MM.1S (cell line): ENCODE data around the gene BMP8B.

ENCODE experiments used
- DNase-seq: peaks from one replicate; pipeline ENCODE4 v3.0.0-alpha.2; 2015
- H2AFZ ChIP-seq: fragments of 300-600 bp; sonication (generic); 2 replicates; pipeline ENCODE4 v1.6.0; 2016; ENCODE audit warnings: antibody characterized with exemption, low read length
- H3F3A ChIP-seq: fragments of 300-600 bp; sonication (generic); 2 replicates; pipeline ENCODE4 v1.6.1; 2016; ENCODE audit warnings: mild to moderate bottlenecking, antibody characterized with exemption, low read length, moderate library complexity, mixed read lengths; ENCODE audit not compliant: insufficient read depth
- H3K27ac ChIP-seq: fragments of 300-600 bp; sonication (generic); 2 replicates; pipeline ENCODE4 v1.5.1; 2016; ENCODE audit warnings: mild to moderate bottlenecking, low read length
- H3K27me3 ChIP-seq: fragments of 300-600 bp; sonication (generic); replicated peaks from 2 replicates; pipeline ENCODE4 v1.6.0; 2016; ENCODE audit warnings: low read length; ENCODE audit not compliant: insufficient read depth
- H3K36me3 ChIP-seq: fragments of 300-600 bp; sonication (generic); replicated peaks from 2 replicates; pipeline ENCODE4 v1.6.1; 2016; ENCODE audit warnings: mild to moderate bottlenecking, low read length, mixed read lengths; ENCODE audit not compliant: insufficient read depth
- H3K4me1 ChIP-seq: fragments of 300-600 bp; sonication (generic); 2 replicates; pipeline ENCODE4 v1.6.1; 2016; ENCODE audit warnings: low read length, mixed read lengths
- H3K4me2 ChIP-seq: fragments of 300-600 bp; sonication (generic); 2 replicates; pipeline ENCODE4 v1.6.0; 2016; ENCODE audit warnings: low read depth, low read length
- H3K4me3 ChIP-seq: fragments of 300-600 bp; sonication (generic); 2 replicates; pipeline ENCODE4 v1.5.1; 2016; ENCODE audit warnings: low read length, mixed read lengths
- H3K79me2 ChIP-seq: fragments of 300-600 bp; sonication (generic); 2 replicates; pipeline ENCODE4 v1.6.1; 2016; ENCODE audit warnings: mixed run types, low read length, mixed read lengths
- H3K9ac ChIP-seq: fragments of 300-600 bp; sonication (generic); 2 replicates; pipeline ENCODE4 v1.6.1; 2016; ENCODE audit warnings: low read length, mixed read lengths
- H3K9me2 ChIP-seq: fragments of 300-600 bp; sonication (generic); replicated peaks from 2 replicates; pipeline ENCODE4 v1.6.1; 2016; ENCODE audit warnings: mild to moderate bottlenecking, low read length, mixed read lengths; ENCODE audit not compliant: insufficient read depth
- H3K9me3 ChIP-seq: fragments of 300-600 bp; sonication (generic); replicated peaks from 2 replicates; pipeline ENCODE4 v1.6.1; 2016; ENCODE audit warnings: mild to moderate bottlenecking, low read length, mixed read lengths; ENCODE audit not compliant: insufficient read depth
- H4K20me1 ChIP-seq: fragments of 300-600 bp; sonication (generic); 2 replicates; pipeline ENCODE4 v1.6.1; 2016; ENCODE audit warnings: mild to moderate bottlenecking, low read length, moderate library complexity, mixed read lengths; ENCODE audit not compliant: insufficient read depth
- EZH2 ChIP-seq: fragments of 300-600 bp; sonication (generic); optimal IDR thresholded peaks from 2 replicates; pipeline ENCODE3; 2017; ENCODE audit warnings: low read depth, mild to moderate bottlenecking, antibody characterized with exemption, low read length, mixed read lengths
- EZH2phosphoT487 ChIP-seq: fragments of 300-600 bp; sonication (generic); IDR thresholded peaks from 2 replicates; pipeline ENCODE4 v1.6.1; 2018; ENCODE audit warnings: antibody characterized with exemption, low read length
- TF ChIP-seq, protein P1 (sequence below): fragments of 300-600 bp; sonication (generic); IDR thresholded peaks from 2 replicates; pipeline ENCODE4 v1.5.1; 2016; ENCODE audit warnings: antibody characterized with exemption, low read length, mixed read lengths

Gene BMP8B

DNA sequence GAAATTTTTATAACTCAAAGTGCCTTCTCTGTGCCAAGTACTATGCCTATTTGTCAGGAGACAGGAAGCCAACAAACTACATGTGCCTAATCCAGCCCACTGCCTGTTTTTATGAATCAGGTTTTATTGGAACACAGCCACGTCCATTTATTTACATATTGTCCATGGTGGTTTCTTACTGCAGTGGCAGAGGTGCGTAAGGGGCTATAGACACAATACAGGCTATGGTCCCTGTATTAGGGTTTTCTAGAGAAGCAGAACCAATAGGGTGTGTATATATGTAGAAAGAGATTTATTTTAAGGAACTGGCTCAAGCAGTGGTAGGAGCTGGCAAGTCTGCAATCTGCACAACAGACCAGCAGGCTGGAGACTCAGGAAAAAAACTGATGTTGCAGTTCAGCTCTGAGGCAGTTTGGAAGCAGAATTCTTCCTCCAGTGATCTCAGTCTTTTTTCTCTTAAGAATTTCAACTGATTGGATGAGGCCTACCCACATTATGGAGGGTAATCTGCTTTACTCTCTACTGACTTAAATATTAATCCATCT is 34.6 kb downstream of the BMP8B start:
- no peak overlapping the region for H2AFZ ChIP-seq
- no peak overlapping the region for H3K27ac ChIP-seq
- H3K4me3 ChIP-seq: no peak overlapping the region
- H3K9me3 ChIP-seq: no peaks in the 10 kb centered on the region
- no peak overlapping the region for H3K9ac ChIP-seq
- H3K9me2 ChIP-seq: no peaks in the 10 kb centered on the region
- H3K27me3 ChIP-seq: no peaks in the 10 kb centered on the region
- no peaks in the 10 kb centered on the region for H3K4me1 ChIP-seq
- no peak overlapping the region for H3K4me2 ChIP-seq
- TF ChIP-seq EZH2phosphoT487 (no peak), EZH2 (no peak)
- TF ChIP-seq, protein P1, sequence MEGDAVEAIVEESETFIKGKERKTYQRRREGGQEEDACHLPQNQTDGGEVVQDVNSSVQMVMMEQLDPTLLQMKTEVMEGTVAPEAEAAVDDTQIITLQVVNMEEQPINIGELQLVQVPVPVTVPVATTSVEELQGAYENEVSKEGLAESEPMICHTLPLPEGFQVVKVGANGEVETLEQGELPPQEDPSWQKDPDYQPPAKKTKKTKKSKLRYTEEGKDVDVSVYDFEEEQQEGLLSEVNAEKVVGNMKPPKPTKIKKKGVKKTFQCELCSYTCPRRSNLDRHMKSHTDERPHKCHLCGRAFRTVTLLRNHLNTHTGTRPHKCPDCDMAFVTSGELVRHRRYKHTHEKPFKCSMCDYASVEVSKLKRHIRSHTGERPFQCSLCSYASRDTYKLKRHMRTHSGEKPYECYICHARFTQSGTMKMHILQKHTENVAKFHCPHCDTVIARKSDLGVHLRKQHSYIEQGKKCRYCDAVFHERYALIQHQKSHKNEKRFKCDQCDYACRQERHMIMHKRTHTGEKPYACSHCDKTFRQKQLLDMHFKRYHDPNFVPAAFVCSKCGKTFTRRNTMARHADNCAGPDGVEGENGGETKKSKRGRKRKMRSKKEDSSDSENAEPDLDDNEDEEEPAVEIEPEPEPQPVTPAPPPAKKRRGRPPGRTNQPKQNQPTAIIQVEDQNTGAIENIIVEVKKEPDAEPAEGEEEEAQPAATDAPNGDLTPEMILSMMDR: no peak
- 0 out of 2 replicates have a peak, but pooled peaks cover 3% of the 10 kb centered on the region for H3K79me2 ChIP-seq
- peaks cover 14% of the 10 kb centered on the region for H3K36me3 ChIP-seq
- H3F3A ChIP-seq: no peaks in the 10 kb centered on the region
- no peaks in the 10 kb centered on the region for H4K20me1 ChIP-seq
- DNase-seq: no peak

DNA sequence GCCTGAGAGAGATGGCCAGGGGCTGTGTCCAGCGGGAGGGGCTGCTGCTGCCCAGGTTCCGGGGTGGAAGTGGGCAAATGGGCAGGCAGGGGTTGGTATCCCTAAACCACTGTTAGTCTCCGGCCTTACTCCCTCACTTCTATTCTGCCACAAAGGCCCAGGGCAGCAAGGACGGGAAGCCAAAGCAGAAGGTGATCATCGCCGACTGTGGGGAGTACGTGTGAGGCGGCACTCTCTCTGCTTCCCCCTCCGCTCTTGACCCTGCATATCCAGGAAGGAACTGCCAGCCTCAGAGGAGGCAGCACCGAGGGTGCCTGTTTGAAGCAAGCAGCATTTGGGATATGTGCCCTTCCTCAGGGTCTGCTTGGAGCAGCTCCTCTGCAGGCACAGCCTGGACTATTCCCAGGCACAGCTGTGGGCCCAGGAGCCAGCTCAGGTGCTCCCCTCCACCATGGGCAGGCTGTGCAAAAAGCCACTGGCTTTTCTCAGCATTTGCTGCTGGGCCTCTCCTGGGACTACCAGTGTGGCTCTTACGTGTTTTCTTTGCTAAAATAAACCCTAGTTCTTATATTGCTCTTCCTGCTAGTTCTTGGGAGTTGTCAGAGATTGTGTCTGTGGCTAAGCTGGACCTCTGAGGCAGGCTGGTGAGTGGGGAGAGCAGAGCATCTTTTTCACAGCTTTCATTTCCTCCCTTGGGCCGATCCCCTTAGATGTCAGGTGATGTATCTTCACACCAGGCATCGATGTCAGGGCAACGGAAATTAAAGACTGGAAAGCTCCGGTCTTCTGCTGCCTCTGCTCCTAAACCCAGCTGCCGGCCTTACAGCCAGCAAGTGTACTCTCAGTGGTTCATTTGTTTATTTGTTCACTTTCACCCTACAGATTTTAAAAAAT is 35.3 kb downstream of the BMP8B start:
- Histone ChIP-seq H3K79me2 (0 out of 2 replicates have a peak, but pooled peaks cover 7% of the 10 kb centered on the region), H2AFZ (no peak overlapping the region), H3K9me2 (no peaks in the 10 kb centered on the region), H3K27ac (no peak overlapping the region), H3K9me3 (no peaks in the 10 kb centered on the region), H3K36me3 (peaks cover 14% of the 10 kb centered on the region), H3K27me3 (no peaks in the 10 kb centered on the region), H3K4me1 (no peaks in the 10 kb centered on the region), H4K20me1 (no peaks in the 10 kb centered on the region), H3K9ac (no peak overlapping the region), H3K4me3 (no peak overlapping the region), H3F3A (no peaks in the 10 kb centered on the region), H3K4me2 (no peak overlapping the region)
- DNase-seq: no peak
- TF ChIP-seq, protein P1: no peak
- TF ChIP-seq EZH2phosphoT487 (no peak), EZH2 (no peak)

DNA sequence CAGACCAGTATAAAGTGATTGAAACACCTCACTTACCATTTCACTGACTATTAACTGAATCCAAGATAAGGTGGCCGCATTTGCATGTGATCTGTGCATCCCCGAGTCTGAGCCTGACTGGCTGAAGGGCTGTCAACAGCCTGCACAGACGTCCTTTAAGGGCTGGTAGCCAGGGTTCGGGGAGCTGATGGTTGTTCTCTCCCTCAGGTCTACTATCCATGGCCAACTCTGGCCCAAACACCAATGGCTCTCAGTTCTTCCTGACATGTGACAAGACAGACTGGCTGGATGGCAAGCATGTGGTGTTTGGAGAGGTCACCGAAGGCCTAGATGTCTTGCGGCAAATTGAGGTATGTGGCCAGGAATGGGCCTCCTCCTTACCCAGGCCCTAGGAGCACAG is 36.0 kb downstream of the BMP8B start:
- Histone ChIP-seq H3K27ac (no peak overlapping the region), H2AFZ (no peak overlapping the region), H3K4me3 (no peak overlapping the region), H3K36me3 (peaks cover 14% of the 10 kb centered on the region), H3K9ac (no peak overlapping the region), H3K9me2 (no peaks in the 10 kb centered on the region), H3F3A (no peaks in the 10 kb centered on the region), H3K79me2 (0 out of 2 replicates have a peak, but pooled peaks cover 7% of the 10 kb centered on the region), H4K20me1 (no peaks in the 10 kb centered on the region), H3K9me3 (no peaks in the 10 kb centered on the region), H3K27me3 (no peaks in the 10 kb centered on the region), H3K4me1 (no peaks in the 10 kb centered on the region), H3K4me2 (no peak overlapping the region)
- DNase-seq: no peak
- TF ChIP-seq EZH2phosphoT487: no peak
- TF ChIP-seq, protein P1: no peak
- TF ChIP-seq EZH2: no peak
